HepG2 (cell line): Measurements from ENCODE around the gene ENO3.

Experiments
- CBX2 ChIP-seq, 2 experiments: fragments of 200-600 bp in 1 of 2; sonication (generic); formaldehyde crosslinking in 1 of 2; IDR thresholded peaks; 2 replicates each; pipeline versions ENCODE4 v1.7.0 to v1.8.1; 2018 to 2022; ENCODE audit warnings: low read depth in 2 of 2, low read length in 1 of 2, mild to moderate bottlenecking in 1 of 2, missing genetic modification reagents in 1 of 2
- CHCHD3 ChIP-seq: sonication (generic); formaldehyde crosslinking; IDR thresholded peaks from 2 replicates; pipeline ENCODE4 v1.8.0; 2022; ENCODE audit warnings: mild to moderate bottlenecking, missing genetic modification reagents, moderate library complexity
- CTCF ChIP-seq: sonication (generic); formaldehyde crosslinking; IDR thresholded peaks from 2 replicates; pipeline ENCODE4 v1.5.0; 2020; ENCODE audit warnings: mild to moderate bottlenecking, missing genetic modification reagents, moderate library complexity
- FOXP1 ChIP-seq, 2 experiments: fragments of 450-650 bp in 1 of 2; IDR thresholded peaks; 2 replicates each; pipeline ENCODE4 v1.6.1; 2017 to 2018; ENCODE audit warnings: antibody characterized with exemption in 1 of 2
- HNRNPH1 ChIP-seq: fragments of 200-400 bp; formaldehyde crosslinking; optimal IDR thresholded peaks from 2 replicates; pipeline ENCODE3; 2017; ENCODE audit warnings: mild to moderate bottlenecking, low read depth, low read length
- HNRNPL ChIP-seq: fragments of 200-400 bp; formaldehyde crosslinking; IDR thresholded peaks from 2 replicates; pipeline ENCODE4 v1.6.1; 2017; ENCODE audit warnings: mild to moderate bottlenecking, low read depth, low read length
- MBNL3 ChIP-seq: fragments of 250-450 bp; sonication (Bioruptor Pico); conservative IDR thresholded peaks from 2 replicates; pipeline ENCODE4 v1.8.0; 2022; ENCODE audit warnings: mild to moderate bottlenecking, inconsistent platforms
- MXI1 ChIP-seq: IDR thresholded peaks from 3 replicates; pipeline ENCODE4 v1.6.1; 2012; ENCODE audit warnings: low read depth, low read length, inconsistent platforms, borderline replicate concordance
- PTBP1 ChIP-seq: fragments of 200-400 bp; formaldehyde crosslinking; IDR thresholded peaks from 2 replicates; pipeline ENCODE4 v1.6.1; 2018; ENCODE audit warnings: low read length, low read depth; ENCODE audit not compliant: poor library complexity, severe bottlenecking
- STAT6 ChIP-seq: sonication (generic); formaldehyde crosslinking; IDR thresholded peaks from 2 replicates; pipeline ENCODE4 v1.4.0; 2020; ENCODE audit warnings: missing genetic modification reagents, mild to moderate bottlenecking, borderline replicate concordance
- ZNF280D ChIP-seq: sonication (generic); formaldehyde crosslinking; IDR thresholded peaks from 2 replicates; pipeline ENCODE4 v1.5.1; 2020; ENCODE audit warnings: mild to moderate bottlenecking, missing genetic modification reagents
- ZNF296 ChIP-seq: sonication (generic); formaldehyde crosslinking; conservative IDR thresholded peaks from 2 replicates; pipeline ENCODE4 v1.5.0; 2020; ENCODE audit warnings: mild to moderate bottlenecking, missing genetic modification reagents
- ZNF335 ChIP-seq: sonication (generic); formaldehyde crosslinking; IDR thresholded peaks from 2 replicates; pipeline ENCODE4 v1.4.0; 2020; ENCODE audit warnings: missing genetic modification reagents

GRCh38 chr17:5000237-5000639 lies 49.3 kb downstream of the ENO3 start:
- TF ChIP-seq PTBP1, result no peak
- no peak for TF ChIP-seq HNRNPL
- TF ChIP-seq CTCF (CRISPR knock-in tag), result no peak
- no peak for TF ChIP-seq STAT6
- TF ChIP-seq ZNF280D, result no peak
- TF ChIP-seq CHCHD3 (CRISPR knock-in tag), result no peak
- TF ChIP-seq ZNF335 (CRISPR knock-in tag), result no peak
- TF ChIP-seq FOXP1 (IDR thresholded peaks at IDR 0.05), result no peak
- TF ChIP-seq FOXP1 (CRISPR knock-in tag; IDR thresholded peaks at IDR 0.05), result no peak
- TF ChIP-seq CBX2 (IDR thresholded peaks at IDR 0.05; ENCODE audit: low read depth, low read length), result no peak
- no peak for TF ChIP-seq CBX2 (CRISPR knock-in tag; IDR thresholded peaks at IDR 0.05; ENCODE audit: low read depth)
- no peak for TF ChIP-seq MXI1
- no peak for TF ChIP-seq MBNL3 (CRISPR knock-in tag)
- TF ChIP-seq HNRNPH1, result no peak
- no peak for TF ChIP-seq ZNF296 (CRISPR knock-in tag)
